ENCODE measurements around the gene NFKBIZ.

The NFKBIZ gene

GRCh38 chr3:101823525-101823924 is 25.8 kb upstream of the NFKBIZ start:
- no peak for DNase-seq (ENCODE audit: insufficient read length, low spot score)
- no peak for FAIRE-seq
- TF ChIP-seq PAX5 (IDR thresholded peaks at IDR 0.05; ENCODE audit: insufficient read depth, low read length, severe bottlenecking) (no peak), SPI1 (IDR thresholded peaks at IDR 0.05; ENCODE audit: low read depth, low read length) (no peak), TAF1 (IDR thresholded peaks at IDR 0.05; ENCODE audit: low read depth, low read length) (no peak), POLR2AphosphoS5 (IDR thresholded peaks at IDR 0.05; ENCODE audit: low read depth, low read length) (no peak), POU2F2 (IDR thresholded peaks at IDR 0.05; ENCODE audit: low read depth, low read length) (no peak), POLR2A (IDR thresholded peaks at IDR 0.05; ENCODE audit: low read depth, low read length) (no peak)

- TF ChIP-seq POLR2A (IDR thresholded peaks at IDR 0.05; ENCODE audit: low read depth, low read length), result no peak
- no peak for TF ChIP-seq POU2F2 (IDR thresholded peaks at IDR 0.05; ENCODE audit: low read depth, low read length)
- no peak for TF ChIP-seq SPI1 (IDR thresholded peaks at IDR 0.05; ENCODE audit: low read depth, low read length)
- no peak for TF ChIP-seq PAX5 (IDR thresholded peaks at IDR 0.05; ENCODE audit: insufficient read depth, low read length, severe bottlenecking)
- TF ChIP-seq POLR2AphosphoS5 (IDR thresholded peaks at IDR 0.05; ENCODE audit: low read depth, low read length), result no peak
- no peak for TF ChIP-seq TAF1 (IDR thresholded peaks at IDR 0.05; ENCODE audit: low read depth, low read length)
- DNase-seq (ENCODE audit: insufficient read length, low spot score) (no peak), FAIRE-seq (no peak)
Measured at GRCh38 chr3:101824702-101825101, 24.6 kb upstream of the NFKBIZ start.

- TF ChIP-seq SPI1 (IDR thresholded peaks at IDR 0.05; ENCODE audit: low read depth, low read length) (no peak), POU2F2 (IDR thresholded peaks at IDR 0.05; ENCODE audit: low read depth, low read length) (no peak), TAF1 (IDR thresholded peaks at IDR 0.05; ENCODE audit: low read depth, low read length) (no peak), POLR2AphosphoS5 (IDR thresholded peaks at IDR 0.05; ENCODE audit: low read depth, low read length) (no peak), POLR2A (IDR thresholded peaks at IDR 0.05; ENCODE audit: low read depth, low read length) (no peak), PAX5 (IDR thresholded peaks at IDR 0.05; ENCODE audit: insufficient read depth, low read length, severe bottlenecking) (no peak)
- DNase-seq (ENCODE audit: insufficient read length, low spot score) (no peak), FAIRE-seq (peak; percentile 81)
Measured at GRCh38 chr3:101825904-101826445, 23.3 kb upstream of the NFKBIZ start.

GRCh38 chr3:101827211-101828174 is 21.8 kb upstream of the NFKBIZ start:
- FAIRE-seq (peak; percentile 92), DNase-seq (ENCODE audit: insufficient read length, low spot score) (no peak)
- TF ChIP-seq POLR2AphosphoS5 (IDR thresholded peaks at IDR 0.05; ENCODE audit: low read depth, low read length), result peak; percentile 97
- TF ChIP-seq SPI1 (IDR thresholded peaks at IDR 0.05; ENCODE audit: low read depth, low read length), result peak; percentile 87
- peak; percentile 76 for TF ChIP-seq TAF1 (IDR thresholded peaks at IDR 0.05; ENCODE audit: low read depth, low read length)
- peak; percentile 78; the same call in 1 of the 2 replicates for TF ChIP-seq POU2F2 (IDR thresholded peaks at IDR 0.05; ENCODE audit: low read depth, low read length)
- TF ChIP-seq POLR2A (IDR thresholded peaks at IDR 0.05; ENCODE audit: low read depth, low read length), result peak; percentile 99
- TF ChIP-seq PAX5 (IDR thresholded peaks at IDR 0.05; ENCODE audit: insufficient read depth, low read length, severe bottlenecking), result no peak

GRCh38 chr3:101828276-101828675 is 21.0 kb upstream of the NFKBIZ start:
- no peak for FAIRE-seq
- DNase-seq (ENCODE audit: insufficient read length, low spot score), result no peak
- TF ChIP-seq TAF1 (IDR thresholded peaks at IDR 0.05; ENCODE audit: low read depth, low read length), result no peak
- no peak for TF ChIP-seq POLR2A (IDR thresholded peaks at IDR 0.05; ENCODE audit: low read depth, low read length)
- TF ChIP-seq POU2F2 (IDR thresholded peaks at IDR 0.05; ENCODE audit: low read depth, low read length), result no peak
- TF ChIP-seq POLR2AphosphoS5 (IDR thresholded peaks at IDR 0.05; ENCODE audit: low read depth, low read length), result no peak
- TF ChIP-seq PAX5 (IDR thresholded peaks at IDR 0.05; ENCODE audit: insufficient read depth, low read length, severe bottlenecking), result no peak
- no peak for TF ChIP-seq SPI1 (IDR thresholded peaks at IDR 0.05; ENCODE audit: low read depth, low read length)

GRCh38 chr3:101828691-101829436 is 20.4 kb upstream of the NFKBIZ start:
- DNase-seq (ENCODE audit: insufficient read length, low spot score) (no peak), FAIRE-seq (peak; percentile 96)
- TF ChIP-seq PAX5 (IDR thresholded peaks at IDR 0.05; ENCODE audit: insufficient read depth, low read length, severe bottlenecking) (no peak), POLR2A (IDR thresholded peaks at IDR 0.05; ENCODE audit: low read depth, low read length) (peak; percentile 80; the same call in 1 of the 2 replicates), TAF1 (IDR thresholded peaks at IDR 0.05; ENCODE audit: low read depth, low read length) (peak; percentile 44; the same call in 1 of the 2 replicates), POLR2AphosphoS5 (IDR thresholded peaks at IDR 0.05; ENCODE audit: low read depth, low read length) (peak; percentile 92)

GRCh38 chr3:101829437-101829830 is 19.9 kb upstream of the NFKBIZ start:
- TF ChIP-seq POLR2AphosphoS5 (IDR thresholded peaks at IDR 0.05; ENCODE audit: low read depth, low read length) (no peak), POU2F2 (IDR thresholded peaks at IDR 0.05; ENCODE audit: low read depth, low read length) (no peak), PAX5 (IDR thresholded peaks at IDR 0.05; ENCODE audit: insufficient read depth, low read length, severe bottlenecking) (no peak), SPI1 (IDR thresholded peaks at IDR 0.05; ENCODE audit: low read depth, low read length) (no peak), TAF1 (IDR thresholded peaks at IDR 0.05; ENCODE audit: low read depth, low read length) (no peak), POLR2A (IDR thresholded peaks at IDR 0.05; ENCODE audit: low read depth, low read length) (no peak)
- FAIRE-seq, result no peak
- DNase-seq (ENCODE audit: insufficient read length, low spot score), result no peak

- FAIRE-seq (peak; percentile 33), DNase-seq (ENCODE audit: insufficient read length, low spot score) (no peak)
- TF ChIP-seq SPI1 (IDR thresholded peaks at IDR 0.05; ENCODE audit: low read depth, low read length) (peak; percentile 29), POU2F2 (IDR thresholded peaks at IDR 0.05; ENCODE audit: low read depth, low read length) (no peak)
Measured at GRCh38 chr3:101829874-101830273, 19.4 kb upstream of the NFKBIZ start.

- TF ChIP-seq SPI1 (IDR thresholded peaks at IDR 0.05; ENCODE audit: low read depth, low read length), result no peak
- TF ChIP-seq POLR2AphosphoS5 (IDR thresholded peaks at IDR 0.05; ENCODE audit: low read depth, low read length), result 0 out of 2 replicates have a peak, but pooled peaks have one; percentile 21
- peak; percentile 68 for TF ChIP-seq POLR2A (IDR thresholded peaks at IDR 0.05; ENCODE audit: low read depth, low read length)
- no peak for TF ChIP-seq TAF1 (IDR thresholded peaks at IDR 0.05; ENCODE audit: low read depth, low read length)
- TF ChIP-seq PAX5 (IDR thresholded peaks at IDR 0.05; ENCODE audit: insufficient read depth, low read length, severe bottlenecking), result no peak
- TF ChIP-seq POU2F2 (IDR thresholded peaks at IDR 0.05; ENCODE audit: low read depth, low read length), result no peak
- no peak for FAIRE-seq
- no peak for DNase-seq (ENCODE audit: insufficient read length, low spot score)
Measured at GRCh38 chr3:101833446-101833974, 15.8 kb upstream of the NFKBIZ start.
